GM19397 (cell line): ENCODE results near the gene PLA2G4F.

Experiments
- ATAC-seq: cut with Tn5 transposase; IDR thresholded peaks from one replicate; pipeline ENCODE4 v1.9.1; 2021; ENCODE audit warnings: mild to moderate bottlenecking, moderate library complexity; ENCODE audit not compliant: unreplicated experiment

The PLA2G4F gene

DNA sequence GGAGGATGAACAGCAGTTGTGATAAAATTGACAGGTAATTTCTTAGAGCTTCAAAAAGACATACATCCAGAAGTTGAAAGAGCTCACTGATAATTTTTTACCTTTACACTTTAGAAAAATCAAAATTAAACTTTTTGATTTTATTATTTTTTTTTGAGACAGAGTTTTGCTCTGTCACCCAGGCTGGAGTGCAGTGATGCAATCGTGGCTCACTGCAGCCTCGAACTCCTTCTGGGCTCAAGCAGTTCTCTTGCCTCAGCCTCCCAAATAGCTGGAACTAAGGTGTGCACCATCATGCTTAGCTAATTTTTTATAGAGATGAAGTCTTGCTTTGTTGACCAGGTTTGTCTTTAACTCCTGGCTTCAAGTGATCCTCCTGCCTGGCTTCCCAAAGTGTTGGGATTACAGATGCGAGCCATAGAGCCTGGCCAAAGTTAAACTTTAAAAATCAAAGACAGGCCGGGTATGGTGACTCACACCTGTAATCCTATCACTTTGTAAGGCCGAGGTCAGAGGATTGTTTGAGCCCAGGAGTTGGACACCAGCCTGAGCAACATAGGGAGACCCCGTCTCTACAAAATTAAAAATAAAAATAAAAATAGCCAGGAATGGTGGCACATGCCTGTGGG lies 21.7 kb downstream of the PLA2G4F start:
- no peak for ATAC-seq

DNA sequence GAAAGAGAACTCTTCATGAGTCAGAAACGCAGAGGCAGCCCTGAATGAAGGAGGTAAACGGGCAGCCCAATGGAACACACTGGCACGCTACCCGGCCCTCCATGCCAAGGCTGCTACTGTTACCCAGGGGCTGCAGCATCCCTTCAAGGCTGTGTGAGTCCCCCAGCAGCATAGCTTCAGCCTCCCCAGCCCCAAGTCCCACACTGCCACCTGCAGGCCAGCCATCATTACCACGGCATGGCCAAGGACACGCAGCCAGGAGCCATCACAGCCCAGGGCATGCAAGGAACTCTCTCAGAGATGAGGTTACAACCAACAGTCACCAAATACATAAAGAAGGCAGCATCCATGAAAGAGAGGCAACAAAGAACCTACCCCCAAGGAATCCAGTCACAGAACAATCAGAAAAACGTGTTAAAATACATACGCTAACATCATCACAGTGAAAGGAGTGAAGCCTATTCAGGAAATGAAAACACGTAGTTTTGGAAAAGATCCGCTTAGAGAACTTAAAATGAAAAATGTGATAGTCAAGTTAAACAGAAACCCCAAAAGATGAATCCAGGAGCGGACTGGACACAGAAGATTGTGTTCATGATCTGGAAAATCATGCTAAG lies 22.4 kb downstream of the PLA2G4F start:
- no peak for ATAC-seq

DNA sequence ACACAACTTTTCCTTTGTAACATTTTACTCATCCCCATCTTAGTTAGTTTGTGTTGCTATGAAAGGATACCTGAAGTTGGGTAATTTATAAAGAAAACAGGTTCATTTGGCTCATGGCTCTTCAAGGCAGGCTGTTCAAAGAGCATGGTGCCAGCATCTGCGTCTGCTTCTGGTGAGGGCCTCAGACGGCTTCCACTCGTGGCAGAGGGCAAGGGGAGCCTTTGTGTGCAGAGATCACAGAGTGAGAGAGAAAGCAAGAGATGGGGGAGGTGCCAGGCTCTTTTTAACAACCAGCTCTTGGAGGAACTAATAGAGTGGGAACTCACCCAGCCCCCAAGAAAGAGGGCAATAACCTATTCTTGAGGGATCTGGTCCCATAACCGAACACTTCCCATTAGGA lies 23.1 kb downstream of the PLA2G4F start:
- no peak for ATAC-seq

DNA sequence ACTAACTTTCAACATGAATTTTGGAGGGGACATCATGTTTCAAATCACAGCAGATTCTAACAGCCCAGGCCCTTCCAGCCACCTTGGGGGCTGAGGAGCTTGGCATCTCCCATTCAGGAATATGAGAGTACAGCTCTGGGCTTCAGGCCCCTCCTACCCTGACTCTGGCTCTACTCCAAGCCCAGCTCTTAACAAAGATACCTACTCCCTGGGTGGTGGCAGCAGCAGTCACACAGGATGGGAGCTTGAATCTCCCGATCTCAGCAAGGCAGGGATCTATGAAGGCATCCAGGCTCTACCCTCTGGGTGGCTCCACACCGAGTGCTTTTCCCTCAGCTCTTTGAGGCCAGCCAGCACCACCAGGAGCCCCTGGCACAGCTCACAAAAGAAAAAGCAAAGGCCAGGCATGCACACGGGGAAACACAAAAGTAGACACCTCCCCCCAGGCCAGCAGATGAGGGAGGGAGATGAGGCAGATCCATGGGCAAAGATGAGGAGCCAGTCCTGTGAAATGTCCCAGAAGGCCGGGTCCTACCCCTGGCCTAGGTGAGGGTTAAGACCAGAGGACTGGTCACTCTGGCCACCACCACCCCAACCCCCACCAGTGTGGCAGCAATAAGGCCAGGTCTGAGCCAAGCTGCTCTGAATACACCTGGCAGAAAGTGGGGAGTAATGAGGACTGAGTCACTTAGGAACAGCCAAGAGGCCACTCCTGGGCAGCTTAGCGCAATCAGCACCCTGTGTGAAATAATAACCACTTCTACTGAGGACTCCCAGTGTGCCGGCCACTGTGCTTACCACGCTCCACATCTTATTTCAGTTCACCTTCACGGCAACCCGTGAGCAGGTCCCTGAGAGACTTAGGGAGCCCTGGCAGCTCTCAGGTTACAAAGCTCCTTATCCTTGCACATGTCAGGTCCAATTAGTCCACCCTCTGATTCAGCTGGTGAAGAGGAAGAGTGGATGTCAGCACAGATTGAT lies 24.3 kb downstream of the PLA2G4F start:
- ATAC-seq, result no peak

DNA sequence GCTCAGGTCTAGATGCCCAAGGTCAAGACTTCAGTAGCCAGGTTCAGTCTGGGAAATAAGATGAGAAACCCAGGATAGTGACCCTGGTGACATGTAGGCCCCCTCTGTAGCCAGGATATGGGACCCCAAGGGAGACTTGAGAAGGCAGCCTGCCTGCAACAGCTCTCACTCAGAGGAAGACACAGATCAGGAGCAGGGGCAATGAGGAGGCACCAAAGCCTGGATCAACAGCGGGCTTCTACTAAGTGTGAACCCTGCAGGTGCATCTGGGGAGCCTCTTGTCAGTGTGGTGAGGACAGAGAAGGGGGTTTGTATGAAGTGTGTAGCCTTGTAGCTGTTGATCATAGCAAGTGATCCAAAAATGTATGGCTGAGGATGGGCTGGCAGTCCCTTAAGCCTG lies 25.4 kb downstream of the PLA2G4F start:
- no peak for ATAC-seq

DNA sequence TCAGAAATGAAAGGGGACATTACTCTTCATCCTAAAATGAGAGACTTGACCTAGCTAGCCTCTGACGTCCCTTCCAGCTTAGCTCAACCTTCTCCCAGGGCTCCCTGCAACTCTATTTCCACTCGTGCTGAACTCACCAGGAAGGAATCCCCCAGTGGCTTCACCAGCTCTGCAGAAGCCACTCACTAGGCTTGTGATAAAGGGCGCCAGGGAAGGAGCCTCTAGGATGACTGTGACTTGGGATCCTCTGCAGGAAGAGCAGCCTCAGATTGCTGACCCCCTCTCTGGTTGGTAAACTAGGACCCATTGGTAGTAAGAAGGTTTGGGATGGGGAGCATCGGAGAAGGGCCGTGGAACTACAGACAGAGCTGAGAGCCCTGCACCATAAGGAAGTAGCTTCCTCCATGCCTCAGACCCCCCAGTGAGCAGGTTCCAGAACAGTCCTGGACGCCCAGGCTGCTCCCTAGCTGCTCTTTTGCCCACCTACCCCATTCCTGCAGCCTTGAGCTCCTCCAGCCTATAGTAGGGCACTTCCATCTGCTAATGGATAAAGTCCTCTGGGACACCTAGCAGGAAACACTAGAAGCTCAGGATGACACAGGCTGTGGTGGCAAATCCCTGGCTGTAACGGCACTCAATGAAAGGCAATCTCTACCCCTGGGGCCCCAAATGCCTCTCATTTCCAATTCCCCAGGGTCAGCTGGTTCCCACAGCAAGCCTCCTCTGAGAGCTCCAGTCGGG lies 26.0 kb downstream of the PLA2G4F start:
- ATAC-seq, result no peak

DNA sequence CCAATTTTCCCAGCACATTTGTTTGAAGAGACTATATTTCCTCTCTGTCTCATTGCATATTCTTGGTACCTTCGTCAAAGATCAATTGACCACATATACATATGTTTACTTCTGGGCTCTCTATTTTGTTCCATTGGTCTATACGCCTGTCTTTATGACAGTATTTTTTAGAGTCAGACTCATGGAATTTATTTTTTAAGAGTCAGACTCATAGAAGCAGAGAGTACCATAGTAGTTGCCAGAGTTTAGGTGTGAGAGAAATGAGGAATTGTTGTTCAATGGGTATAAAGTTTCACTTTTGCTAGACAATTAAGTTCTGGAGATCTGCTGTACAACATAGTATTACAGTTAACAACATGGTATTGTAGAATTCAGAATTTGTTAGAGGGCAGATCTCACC lies 27.1 kb downstream of the PLA2G4F start:
- ATAC-seq, result no peak

DNA sequence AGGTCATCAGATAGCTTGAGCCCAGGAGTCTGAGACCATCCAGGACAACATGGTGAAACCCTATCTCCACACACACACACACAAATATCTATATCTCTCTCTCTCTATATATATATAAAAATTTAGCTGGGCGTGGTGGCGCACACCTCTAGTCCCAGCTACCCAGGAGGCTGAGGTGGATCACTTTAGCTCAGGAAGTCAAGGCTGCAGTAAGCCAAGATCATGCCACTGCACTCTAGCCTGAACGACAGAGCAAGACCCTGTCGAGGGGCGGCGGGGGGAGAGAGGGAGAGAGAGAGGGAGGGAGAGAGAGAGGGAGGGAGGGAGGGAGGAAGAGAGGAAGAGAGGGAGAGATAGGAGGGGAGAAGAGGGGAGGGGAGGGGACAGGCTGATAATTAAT lies 28.0 kb downstream of the PLA2G4F start:
- no peak for ATAC-seq

DNA sequence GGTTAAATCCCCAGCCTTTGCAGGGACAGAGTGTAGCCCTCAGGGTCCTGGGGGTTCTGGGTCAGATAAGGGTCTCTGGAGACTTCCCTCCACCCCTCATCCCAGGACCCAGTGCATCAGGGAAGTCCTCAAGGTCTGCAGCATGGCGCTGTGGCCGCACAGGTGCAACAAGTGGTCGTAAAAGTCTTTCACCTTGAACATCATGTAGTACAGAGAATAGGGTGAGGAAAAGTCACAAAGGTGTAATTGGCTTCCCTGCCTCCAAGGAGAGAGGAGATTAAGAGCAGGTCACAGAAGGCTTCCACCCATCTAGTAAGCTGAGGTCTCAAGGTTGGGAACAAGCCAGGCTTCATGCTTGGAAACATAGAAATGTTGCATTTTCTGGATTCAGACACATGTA lies 32.9 kb downstream of the PLA2G4F start:
- ATAC-seq, result no peak

DNA sequence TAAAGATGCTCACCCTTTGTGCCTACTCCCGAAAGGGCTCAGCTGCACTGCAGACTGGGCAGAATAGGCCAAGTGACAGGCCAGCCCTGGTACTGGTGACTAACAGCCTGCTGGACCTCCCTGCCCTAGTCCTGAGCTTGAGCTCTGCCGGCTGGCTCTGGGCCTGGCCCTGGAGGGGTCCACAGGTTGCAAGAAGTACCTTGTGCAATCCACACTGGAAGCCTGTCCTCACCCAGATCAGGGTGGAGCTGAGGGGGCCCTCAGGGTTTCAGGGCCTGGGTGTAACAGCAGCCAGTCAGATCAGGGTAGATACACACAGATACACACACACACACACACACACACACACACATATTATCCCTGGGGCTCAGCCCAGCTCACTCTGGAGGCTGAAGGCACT lies 34.8 kb downstream of the PLA2G4F start:
- no peak for ATAC-seq

DNA sequence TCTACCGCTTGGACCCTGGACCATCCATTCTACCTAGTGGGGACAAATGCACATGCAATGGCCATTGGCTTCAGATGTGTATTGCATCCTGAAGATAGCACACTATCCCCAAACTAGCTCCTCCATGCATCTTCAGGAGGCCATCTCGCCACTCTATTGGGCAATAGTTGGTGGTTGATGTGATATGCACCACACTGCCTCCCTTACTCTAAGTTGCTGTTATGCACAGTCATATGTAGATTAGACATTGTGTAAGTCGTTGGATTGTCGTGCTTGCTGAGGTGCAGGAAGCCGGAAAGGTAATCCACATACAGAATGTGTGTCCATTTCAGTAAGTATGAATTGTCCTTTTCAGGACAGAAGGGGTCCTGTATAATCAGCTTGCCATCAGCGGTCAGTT lies 35.4 kb downstream of the PLA2G4F start:
- no peak for ATAC-seq

DNA sequence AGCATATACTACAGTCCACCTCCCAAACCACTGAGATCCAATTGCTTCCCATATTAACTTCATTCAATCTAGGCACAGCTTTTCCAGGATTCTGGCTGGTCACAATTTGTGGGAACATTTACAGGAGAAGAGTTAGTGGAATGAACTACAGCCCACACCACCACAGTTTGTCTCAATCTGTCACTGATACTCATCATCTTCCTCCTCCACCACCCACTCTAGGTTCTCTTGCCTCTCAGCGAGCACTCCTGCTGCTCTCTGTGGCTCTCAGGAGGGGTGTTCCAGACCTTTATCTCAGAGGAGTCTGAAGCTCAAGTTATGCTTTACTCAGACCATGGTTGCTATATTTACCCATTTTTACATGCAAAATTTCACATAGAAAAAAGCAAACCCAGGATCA lies 36.2 kb downstream of the PLA2G4F start:
- ATAC-seq, result no peak

DNA sequence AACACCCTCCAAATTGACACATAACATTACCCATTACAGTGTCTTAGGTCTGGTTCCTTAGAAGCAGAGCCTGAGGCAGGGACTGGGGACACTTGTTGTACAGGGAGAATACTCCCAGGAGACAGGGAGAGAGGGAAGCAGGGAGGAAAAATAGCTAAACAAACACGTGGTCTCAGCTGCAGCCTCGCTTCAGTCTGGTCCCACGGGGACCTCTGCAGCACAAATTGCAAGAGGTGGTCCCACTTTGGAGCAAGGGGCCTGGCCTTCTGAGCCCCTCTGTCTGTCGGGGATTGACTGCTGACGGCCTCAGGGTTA lies 37.0 kb downstream of the PLA2G4F start:
- ATAC-seq, result no peak

DNA sequence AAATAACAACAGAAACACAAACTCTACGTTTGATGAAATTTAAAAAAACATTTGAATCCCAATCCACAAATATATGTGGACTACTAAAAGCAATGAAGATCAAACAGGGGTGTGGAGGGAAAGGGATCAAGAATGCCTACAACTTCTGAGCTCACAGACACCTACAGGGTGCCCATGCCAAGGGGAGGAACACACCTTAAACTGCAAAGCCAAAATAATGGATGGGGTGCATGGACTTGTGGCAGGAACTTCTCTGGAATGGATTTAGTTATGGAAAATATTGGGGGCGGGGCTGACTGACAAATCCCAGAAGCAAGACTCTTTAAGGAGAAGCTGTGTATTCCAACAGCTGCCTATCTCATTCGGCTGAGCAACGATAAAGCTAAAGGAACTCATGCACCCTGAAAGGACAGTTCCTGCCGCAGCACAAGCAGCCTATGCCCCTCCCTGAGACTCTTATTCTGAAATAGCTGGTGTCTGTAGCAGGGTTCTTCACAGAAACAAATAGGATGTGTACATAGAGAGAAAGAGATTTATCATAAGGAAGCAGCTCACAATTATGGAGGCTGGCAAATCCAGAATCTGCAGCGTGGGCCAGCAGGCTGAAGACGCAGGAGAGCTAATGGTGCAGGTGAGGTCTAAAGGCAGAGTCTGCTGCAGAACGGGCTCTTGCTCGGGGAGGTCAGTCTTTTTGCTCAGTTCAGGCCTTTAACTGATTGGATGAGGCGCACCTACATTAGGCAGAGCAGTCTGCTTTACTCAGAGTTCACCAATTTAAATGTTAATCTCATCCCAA lies 37.6 kb downstream of the PLA2G4F start:
- no peak for ATAC-seq

DNA sequence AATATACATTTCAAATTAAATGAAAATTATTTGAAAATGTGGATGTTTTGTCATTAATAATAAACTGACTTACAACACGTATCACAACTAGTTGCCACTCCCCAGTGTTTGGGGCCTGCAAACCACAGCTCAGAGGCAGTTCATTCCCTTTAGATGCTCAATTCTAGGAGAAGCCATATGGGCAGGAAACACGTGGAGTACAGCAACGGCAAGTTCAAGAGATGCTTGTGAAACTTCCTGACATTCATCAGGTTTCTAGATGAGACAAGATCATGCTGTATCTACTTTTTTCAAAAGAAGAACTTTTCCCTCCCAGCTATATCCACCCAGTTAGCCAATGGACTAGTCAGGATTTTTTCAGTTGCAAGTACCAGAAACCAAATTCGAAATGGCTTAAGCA lies 44.5 kb downstream of the PLA2G4F start:
- ATAC-seq, result no peak

DNA sequence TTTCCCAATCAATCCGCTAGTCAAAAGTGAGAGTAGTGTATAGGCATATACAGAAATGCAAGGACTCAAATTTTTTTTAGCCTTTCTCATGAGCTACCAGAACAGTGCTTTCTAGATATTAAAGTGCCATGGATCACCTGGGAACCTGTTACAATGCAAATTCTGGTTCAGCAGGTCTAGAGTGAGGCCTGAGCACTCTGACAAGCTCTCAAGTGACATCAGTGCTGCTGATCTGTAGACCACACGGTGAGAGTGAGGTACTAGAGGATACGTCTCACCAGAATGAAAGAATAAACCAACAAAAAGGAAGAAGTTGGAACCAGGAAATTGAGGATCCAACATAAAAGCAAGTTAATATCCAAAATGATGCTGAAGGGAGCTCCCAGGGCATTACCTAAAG lies 46.1 kb downstream of the PLA2G4F start:
- no peak for ATAC-seq

DNA sequence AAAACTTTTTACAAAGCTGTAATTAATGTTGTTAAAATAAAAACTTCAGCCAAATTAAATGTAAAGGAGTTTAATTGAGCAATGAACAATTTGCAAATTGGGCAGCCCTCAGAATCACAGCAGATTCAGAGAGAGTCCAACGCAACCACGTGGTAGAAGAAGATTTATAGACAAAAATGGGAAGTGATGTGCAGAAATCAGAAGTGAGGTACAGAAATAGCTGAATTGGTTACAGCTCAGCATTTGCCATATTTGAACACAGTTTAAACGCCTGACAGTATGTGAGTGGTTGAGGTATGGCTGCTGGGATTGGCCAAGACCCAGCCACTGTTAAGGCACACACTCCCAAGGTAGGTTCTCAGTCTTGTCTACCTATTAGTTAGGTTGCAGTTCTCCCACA lies 47.6 kb downstream of the PLA2G4F start:
- no peak for ATAC-seq

DNA sequence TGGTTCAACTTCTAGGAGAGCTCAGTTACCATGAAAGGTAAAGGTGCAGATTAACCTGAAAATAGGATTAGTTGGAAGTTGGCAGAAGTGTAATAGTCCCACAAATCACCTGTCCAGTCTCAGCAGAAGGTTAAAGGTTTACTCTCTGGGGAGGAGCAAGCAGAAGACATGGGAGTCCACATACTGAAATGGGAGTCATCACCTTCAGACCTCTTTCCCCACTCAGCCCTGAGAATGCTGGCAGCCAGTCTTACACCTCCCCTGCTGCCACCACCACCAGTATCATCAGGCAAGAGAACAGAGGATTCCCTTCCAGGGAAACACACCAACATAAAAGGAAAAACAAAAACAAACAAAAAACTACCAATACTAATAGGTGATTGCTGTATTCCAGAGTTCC lies 48.2 kb downstream of the PLA2G4F start:
- ATAC-seq, result no peak

DNA sequence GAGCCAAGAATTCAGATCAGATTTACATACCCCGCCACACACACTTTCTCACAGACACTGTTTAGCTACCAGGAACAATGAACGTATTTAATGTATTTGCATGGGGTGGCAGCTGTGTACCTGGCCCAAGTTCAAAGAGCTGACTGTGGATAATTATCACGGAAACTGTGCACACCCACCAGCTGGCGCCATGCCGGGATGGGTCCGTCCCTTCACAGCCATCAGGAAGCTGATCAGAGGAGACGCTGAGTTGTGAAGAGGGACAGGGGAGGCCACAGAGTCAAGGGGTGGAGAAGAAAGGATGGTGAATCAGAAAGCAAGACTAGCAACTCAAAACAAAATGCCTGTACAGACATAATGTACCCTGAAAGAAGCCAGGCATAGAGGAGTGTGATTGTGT lies 49.0 kb downstream of the PLA2G4F start:
- no peak for ATAC-seq

DNA sequence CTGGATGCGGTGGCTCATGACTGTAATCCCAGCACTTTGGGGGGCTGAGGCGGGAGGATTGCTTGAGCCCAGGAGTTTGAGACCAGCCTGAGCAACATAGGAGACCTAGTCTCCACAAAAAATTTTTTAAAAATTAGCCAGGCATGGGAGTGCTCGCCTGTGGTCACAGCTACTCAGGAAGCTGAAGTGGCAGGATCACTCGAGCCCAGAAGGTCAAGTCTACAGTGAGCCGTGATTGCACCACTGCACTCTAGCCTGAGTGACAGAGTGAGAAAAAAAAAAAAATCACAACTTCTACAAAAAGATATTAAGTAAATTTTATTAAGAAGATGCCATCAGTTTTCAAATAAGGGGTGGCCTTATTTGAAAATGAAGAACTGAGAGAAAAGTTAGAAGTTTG lies 50.1 kb downstream of the PLA2G4F start:
- ATAC-seq, result no peak
